Bronchial epithelial cell (primary cell): ENCODE results near the gene INSIG2. TPM values are rescaled to one million over a fixed set of nuclear protein-coding genes. Genes with fewer than 3 reads are reported as not detected.

Experiments used
- DNase-seq: peaks from one replicate; pipeline ENCODE4 v3.0.0-alpha.2; 2010; ENCODE audit warnings: low read depth
- FAIRE-seq: peaks from 2 replicates; lab custom pipeline; 2011; peaks lifted over from hg19 to GRCh38; lab: Jason Lieb, UNC
- H3K27me3 ChIP-seq: 2 replicates; pipeline ENCODE4 v1.5.1; 2011; ENCODE audit warnings: low read length; ENCODE audit not compliant: control insufficient read depth, insufficient read depth
- H3K36me3 ChIP-seq: 2 replicates; pipeline ENCODE4 v1.5.1; 2011; ENCODE audit warnings: low read length; ENCODE audit not compliant: control insufficient read depth, insufficient read depth
- H3K4me3 ChIP-seq: 2 replicates; pipeline ENCODE4 v1.5.1; 2011; ENCODE audit warnings: mild to moderate bottlenecking, low read depth, low read length, control low read depth
- CTCF ChIP-seq: IDR thresholded peaks from 2 replicates; pipeline ENCODE4 v1.5.1; 2011; ENCODE audit warnings: mild to moderate bottlenecking, moderate library complexity, low read length, control low read depth, inconsistent platforms; ENCODE audit not compliant: insufficient read depth, severe bottlenecking
- total RNA-seq: library from RNA; depleted of rRNA; stranded (reverse); fragments of >200 nt; gene quantifications from 2 replicates; pipeline ENCODE4 v1.2.1, GENCODE V29; 2014

INSIG2 gene
- 10.5 and 20.4 TPM in 2 replicates for total RNA-seq

- Histone ChIP-seq H3K4me3 (peak within 1 kb of the TSS; percentile 90), H3K27me3 (no peaks in the 10 kb centered on the region), H3K36me3 (no peaks in the 10 kb centered on the region)
- DNase-seq (peak; percentile 98), FAIRE-seq (peak; percentile 55)
- TF ChIP-seq CTCF = peak; percentile 30
Observed at GRCh38 chr2:118088051-118089024, at the start of gene INSIG2. Gene INSIG2, plus strand, starts transcription at chr2:118088471. Its CDS starts 8,086 bp downstream, at chr2:118096557.

- Histone ChIP-seq H3K4me3 (no peak overlapping the region), H3K27me3 (peaks cover 3% of the 10 kb centered on the region), H3K36me3 (no peaks in the 10 kb centered on the region)
- FAIRE-seq (no peak), DNase-seq (no peak)
- no peak for TF ChIP-seq CTCF
Observed at GRCh38 chr2:118040891-118041290, 47.4 kb upstream of the INSIG2 start.

- FAIRE-seq = peak; percentile 13
- TF ChIP-seq CTCF = no peak
- peak; percentile 17 for DNase-seq
- Histone ChIP-seq H3K36me3 (no peaks in the 10 kb centered on the region), H3K4me3 (no peak overlapping the region), H3K27me3 (peaks cover 3% of the 10 kb centered on the region)
Observed at GRCh38 chr2:118044103-118044716, 44.1 kb upstream of the INSIG2 start.

- FAIRE-seq (no peak), DNase-seq (no peak)
- no peaks in the 10 kb centered on the region for H3K36me3 ChIP-seq
- no peak overlapping the region for H3K4me3 ChIP-seq
- TF ChIP-seq CTCF = no peak
- peaks cover 3% of the 10 kb centered on the region for H3K27me3 ChIP-seq
Observed at GRCh38 chr2:118044854-118045253, 43.4 kb upstream of the INSIG2 start.

GRCh38 chr2:118045286-118045685 is 43.0 kb upstream of the INSIG2 start:
- FAIRE-seq = peak; percentile 60

More at GRCh38 chr2:118045286-118045685, 43.0 kb upstream of the INSIG2 start:
- Histone ChIP-seq H3K36me3 (no peaks in the 10 kb centered on the region), H3K4me3 (no peak overlapping the region), H3K27me3 (peaks cover 3% of the 10 kb centered on the region)
- DNase-seq = no peak
- TF ChIP-seq CTCF = no peak
